GM21737 (cell line): ENCODE measurements around the gene FAM162A.
"Not testable (repeated sequence)": the region's sequence is repeated elsewhere in the genome, so short reads cannot be mapped to it uniquely, and the experiment has no call there.

ENCODE experiments used
- ATAC-seq: cut with Tn5 transposase; IDR thresholded peaks from one replicate; pipeline ENCODE4 v1.9.1; 2021; ENCODE audit warnings: mild to moderate bottlenecking, moderate library complexity; ENCODE audit not compliant: unreplicated experiment

The FAM162A gene

GRCh38 chr3:122415104-122415744 is 31.2 kb downstream of the FAM162A start:
- peak; percentile 44 for ATAC-seq

GRCh38 chr3:122415762-122416654 is 32.0 kb downstream of the FAM162A start, which contains the start of gene WDR5B:
WDR5B (minus strand) TSS chr3:122416062; CDS start chr3:122415528, 534 bp downstream.
- ATAC-seq, result peak; percentile 83

- no peak for ATAC-seq
Measured at GRCh38 chr3:122416966-122417365, 33.0 kb downstream of the FAM162A start.

GRCh38 chr3:122421101-122421500 is 37.1 kb downstream of the FAM162A start:
- no peak for ATAC-seq

- ATAC-seq, result no peak
Measured at GRCh38 chr3:122421836-122422235, 37.9 kb downstream of the FAM162A start.

- ATAC-seq, result no peak
Measured at GRCh38 chr3:122427857-122428471, 44.0 kb downstream of the FAM162A start.

GRCh38 chr3:122430371-122430770 is 46.4 kb downstream of the FAM162A start:
- ATAC-seq, result no peak

GRCh38 chr3:122435950-122436349 is 52.0 kb downstream of the FAM162A start:
- no peak for ATAC-seq

GRCh38 chr3:122443090-122443489 is 59.1 kb downstream of the FAM162A start:
- ATAC-seq, result no peak

- not testable (repeated sequence) for ATAC-seq
Measured at GRCh38 chr3:122443762-122444490, 59.9 kb downstream of the FAM162A start.

- ATAC-seq, result not testable (repeated sequence)
Measured at GRCh38 chr3:122444491-122444887, 60.5 kb downstream of the FAM162A start.

GRCh38 chr3:122448218-122448617 is 64.2 kb downstream of the FAM162A start:
- ATAC-seq, result not testable (repeated sequence)

GRCh38 chr3:122451371-122451770 is 67.4 kb downstream of the FAM162A start:
- no peak for ATAC-seq

GRCh38 chr3:122456074-122456473 is 72.1 kb downstream of the FAM162A start:
- no peak for ATAC-seq

GRCh38 chr3:122457706-122458105 is 73.7 kb downstream of the FAM162A start:
- no peak for ATAC-seq

GRCh38 chr3:122458992-122459391 is 75.0 kb downstream of the FAM162A start:
- no peak for ATAC-seq

GRCh38 chr3:122461806-122462205 is 77.8 kb downstream of the FAM162A start:
- no peak for ATAC-seq
